Measurements from ENCODE around the gene PDE6B. TPM values are rescaled to one million over a fixed set of nuclear protein-coding genes. Genes with fewer than 3 reads are reported as not detected.

PDE6B gene
- total RNA-seq, 4 donors from 2014 or later = 0.81 to 5.5 (median 1.8) TPM

GRCh38 chr4:706834-707598 lies 81.6 kb downstream of the PDE6B start:
- Histone ChIP-seq H3K27ac (peak overlapping the region in 1 of 4 donors; percentile 93), H3K9me3 (no peaks in the 10 kb centered on the region), H3K4me1 (peaks cover 9 to 51% (median 15%) of the 10 kb centered on the region in 3 donors), H3K36me3 (peaks cover 0 to 4% of the 10 kb centered on the region in 2 donors), H3K27me3 (no peaks in the 10 kb centered on the region), H3K4me3 (peak overlapping the region; percentile 96 to 99)
- ATAC-seq = no peak
- no peak for TF ChIP-seq EP300 (IDR thresholded peaks at IDR 0.05)
- TF ChIP-seq POLR2A (IDR thresholded peaks at IDR 0.05) = no peak
- no peak for TF ChIP-seq POLR2AphosphoS5 (IDR thresholded peaks at IDR 0.05)
- TF ChIP-seq CTCF (IDR thresholded peaks at IDR 0.05) = no peak
- 38% methylated on average over 3 of the region's 21 CpGs; no CpG with 5 or more reads in 1 of the 2 donors for WGBS, 2 donors (ENCODE audit: low coverage in 1 of 2)

GRCh38 chr4:707929-708630 lies 82.7 kb downstream of the PDE6B start:
- peaks cover 9 to 51% (median 15%) of the 10 kb centered on the region in 3 donors for H3K4me1 ChIP-seq
- TF ChIP-seq CTCF (IDR thresholded peaks at IDR 0.05) (no peak), EP300 (IDR thresholded peaks at IDR 0.05) (no peak), POLR2A (IDR thresholded peaks at IDR 0.05) (no peak), POLR2AphosphoS5 (IDR thresholded peaks at IDR 0.05) (no peak)
- no peaks in the 10 kb centered on the region for H3K27me3 ChIP-seq
- 67% methylated on average over 1 of the region's 11 CpGs; no CpG with 5 or more reads in 1 of the 2 donors for WGBS, 2 donors (ENCODE audit: low coverage in 1 of 2)
- H3K27ac ChIP-seq = no peak overlapping the region
- peaks cover 0 to 4% of the 10 kb centered on the region in 2 donors for H3K36me3 ChIP-seq
- no peaks in the 10 kb centered on the region for H3K9me3 ChIP-seq
- peak overlapping the region in 1 of 2 donors; percentile 99 for H3K4me3 ChIP-seq
- no peak for ATAC-seq

- no peak for ATAC-seq
- 82 to 100% methylated on average over 1 to 3 of the region's 6 CpGs for WGBS, 2 donors (ENCODE audit: low coverage in 1 of 2)
- Histone ChIP-seq H3K4me1 (peaks cover 9 to 51% (median 15%) of the 10 kb centered on the region in 3 donors), H3K9me3 (no peaks in the 10 kb centered on the region), H3K27me3 (no peaks in the 10 kb centered on the region), H3K27ac (no peak overlapping the region), H3K4me3 (peak overlapping the region in 1 of 2 donors; percentile 0), H3K36me3 (peaks cover 0 to 4% of the 10 kb centered on the region in 2 donors)
- TF ChIP-seq CTCF (IDR thresholded peaks at IDR 0.05) (no peak), POLR2AphosphoS5 (IDR thresholded peaks at IDR 0.05) (no peak), EP300 (IDR thresholded peaks at IDR 0.05) (no peak), POLR2A (IDR thresholded peaks at IDR 0.05) (no peak)
Measured at GRCh38 chr4:708631-708933, 83.2 kb downstream of the PDE6B start.

GRCh38 chr4:709348-709747 lies 84.0 kb downstream of the PDE6B start:
- no peak overlapping the region for H3K27ac ChIP-seq
- no peak for TF ChIP-seq POLR2A (IDR thresholded peaks at IDR 0.05)
- TF ChIP-seq EP300 (IDR thresholded peaks at IDR 0.05) = no peak
- TF ChIP-seq CTCF (IDR thresholded peaks at IDR 0.05) = no peak
- TF ChIP-seq POLR2AphosphoS5 (IDR thresholded peaks at IDR 0.05) = no peak
- peaks cover 0 to 9% of the 10 kb centered on the region in 2 donors for H3K36me3 ChIP-seq
- peaks cover 9 to 51% (median 15%) of the 10 kb centered on the region in 3 donors for H3K4me1 ChIP-seq
- 91 to 92% methylated on average over 5 to 6 of the region's 6 CpGs for whole genome bisulfite sequencing, 2 donors (ENCODE audit: low coverage in 1 of 2)
- no peaks in the 10 kb centered on the region for H3K27me3 ChIP-seq
- H3K4me3 ChIP-seq = no peak overlapping the region
- no peak for ATAC-seq
- no peaks in the 10 kb centered on the region for H3K9me3 ChIP-seq

All from gastroesophageal sphincter (tissue), 4 donors.